Right ventricle myocardium inferior (tissue), 1 donor: ENCODE measurements around the gene C19orf47. TPM values are rescaled to one million over a fixed set of nuclear protein-coding genes. Genes with fewer than 3 reads are reported as not detected.

ENCODE experiments used
- ATAC-seq: fragments of 200-7000 bp; cut with Tn5 transposase; one replicate; pipeline ENCODE4 v1.9.1; 2020; ENCODE audit warnings: mild to moderate bottlenecking, moderate library complexity
- DNase-seq: peaks from one replicate; pipeline ENCODE4 v3.0.0; 2021; ENCODE audit errors: missing footprints
- intact Hi-C: fragments of 100-400 bp; cut with DNase I; formaldehyde crosslinking; loops from one replicate; pipeline ENCODE4 v1.11.0; 2022
- total RNA-seq: library from RNA; stranded (reverse); fragmentation: NEBNext Ultra II Directional; extraction: Animal tissue kit (Norgen Biotek cat#: 25700); gene quantifications from one replicate; pipeline ENCODE4 v1.2.1, GENCODE V29; 2021
- donor health status: DM: no; HTN: yes; CAD: no; lungs with severe emphysema.

C19orf47 gene
- total RNA-seq, 1 donor from 2014 or later = 222 TPM

GRCh38 chr19:40326201-40326600 lies 22.0 kb downstream of the C19orf47 start:
- ATAC-seq (no peak), DNase-seq (no peak)
- intact Hi-C loops = no loop called here

DNA sequence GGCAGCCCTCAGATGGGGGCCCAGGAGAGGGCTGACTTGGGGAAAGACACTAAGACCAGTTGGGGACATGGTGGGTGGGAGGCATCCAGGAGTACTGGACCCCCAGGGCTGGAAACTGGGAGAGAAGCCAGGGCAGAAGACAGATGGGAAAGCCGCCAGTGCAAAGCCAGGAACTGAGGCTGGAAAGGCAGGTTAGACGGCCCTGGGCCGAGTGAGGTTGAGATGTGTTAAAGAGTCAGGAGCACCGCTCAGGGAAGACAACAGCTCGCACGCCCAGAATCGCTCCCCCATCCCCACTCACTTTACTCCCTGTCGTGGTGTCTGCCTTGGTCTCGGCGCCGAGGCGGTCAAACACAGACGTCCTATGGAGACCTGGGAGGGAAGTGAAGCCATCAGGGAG lies 24.5 kb downstream of the C19orf47 start:
- ATAC-seq = no peak
- intact Hi-C loops = no loop called here

DNA sequence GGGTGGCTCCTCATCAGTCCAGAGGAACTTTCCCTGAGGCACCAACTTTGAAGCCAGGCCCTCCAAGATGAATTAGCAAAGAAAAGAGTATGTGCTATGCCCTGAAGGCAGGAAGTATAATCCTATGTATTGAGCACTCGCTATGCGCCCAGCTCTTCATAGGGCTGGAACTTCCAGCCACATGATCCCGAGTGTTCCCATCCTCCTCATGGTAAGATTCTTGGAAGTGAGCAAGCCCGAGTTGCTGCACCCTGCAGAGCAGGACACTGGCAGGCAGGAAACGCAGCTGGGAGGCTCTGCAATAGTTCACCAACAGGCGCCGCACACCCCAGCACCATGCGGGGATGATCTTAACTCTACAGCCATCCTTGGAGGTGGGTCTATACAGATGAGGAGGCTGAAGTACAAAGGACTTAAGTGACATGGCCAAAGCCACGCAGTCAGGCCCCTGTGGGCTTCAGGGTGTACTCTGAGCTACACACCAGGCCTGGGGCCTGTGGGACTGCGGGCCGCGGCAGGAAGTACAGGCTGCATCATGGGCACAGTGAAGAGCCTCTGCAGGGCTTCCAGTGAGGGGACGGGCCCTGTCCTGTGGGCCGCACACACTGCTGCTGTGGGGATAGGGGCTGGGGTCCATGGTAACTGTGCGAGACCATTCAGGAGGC lies 25.1 kb downstream of the C19orf47 start:
- intact Hi-C loops = no loop called here
- ATAC-seq (no peak), DNase-seq (no peak)

More for the DNA sequence above, 24.5 kb downstream of the C19orf47 start:
- DNase-seq = no peak

DNA sequence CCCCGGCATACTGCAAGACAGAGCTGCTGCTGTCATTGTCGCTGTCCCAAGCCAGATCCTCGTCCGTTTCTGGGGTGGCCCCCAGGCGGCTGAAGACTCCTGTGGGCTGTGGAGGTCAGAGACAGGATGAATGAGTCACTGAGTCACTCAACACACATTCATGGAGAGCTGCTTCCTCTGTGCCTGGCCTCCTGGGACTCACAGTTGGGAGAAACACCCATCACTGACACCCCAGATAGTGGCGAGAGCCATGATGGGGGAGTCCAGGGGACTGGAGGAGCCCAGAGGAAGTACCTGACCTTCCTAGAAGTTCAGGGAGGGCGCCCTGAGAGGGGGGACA lies 26.0 kb downstream of the C19orf47 start:
- no peak for ATAC-seq
- no peak for DNase-seq
- intact Hi-C loops = no loop called here

GRCh38 chr19:40321566-40322270 lies 26.5 kb downstream of the C19orf47 start:
- ATAC-seq (no peak), DNase-seq (no peak)
- intact Hi-C loops = no loop called here

DNA sequence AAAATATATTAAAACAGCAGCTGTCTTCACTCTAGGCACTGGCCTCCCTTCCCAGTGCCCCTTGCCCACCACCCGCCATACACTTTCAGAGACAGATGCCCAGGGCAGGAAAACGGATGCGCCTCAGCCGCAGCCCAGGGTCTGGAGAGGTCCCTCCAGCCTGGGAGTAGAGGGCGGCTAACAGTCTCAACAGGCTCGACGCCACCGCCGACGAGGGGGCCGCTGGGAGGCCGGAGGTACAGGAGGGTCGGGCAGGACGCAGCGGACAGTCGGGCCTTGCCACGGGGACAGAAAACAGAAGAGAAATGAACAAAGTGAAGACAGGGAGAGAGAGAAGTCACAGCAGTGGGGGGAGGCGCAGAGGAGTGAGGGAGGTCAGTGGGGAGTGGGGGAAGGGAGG lies 27.1 kb downstream of the C19orf47 start:
- intact Hi-C loops = no loop called here
- ATAC-seq (no peak), DNase-seq (no peak)

DNA sequence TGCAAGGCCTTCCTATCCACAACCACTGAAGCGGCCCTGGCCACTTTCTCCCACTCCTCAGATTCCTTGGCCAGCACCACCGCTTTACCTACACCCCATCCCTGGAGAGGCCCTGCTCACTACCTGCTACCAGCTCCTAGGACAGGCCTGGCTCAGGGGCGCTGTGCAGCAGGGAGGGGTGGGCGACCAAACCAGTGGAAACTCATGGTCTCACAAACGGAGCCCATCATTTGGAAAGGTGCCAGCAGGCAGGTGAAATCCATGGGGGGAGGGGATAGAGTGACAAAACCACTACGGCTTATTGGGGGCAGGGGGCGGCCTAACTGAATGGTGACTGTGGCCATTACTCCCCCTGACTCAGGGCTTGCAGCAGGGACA lies 27.6 kb downstream of the C19orf47 start:
- no peak for DNase-seq
- intact Hi-C loops = no loop called here
- ATAC-seq = no peak

GRCh38 chr19:40317338-40317737 lies 30.9 kb downstream of the C19orf47 start:
- intact Hi-C loops = no loop called here
- no peak for ATAC-seq
- no peak for DNase-seq

DNA sequence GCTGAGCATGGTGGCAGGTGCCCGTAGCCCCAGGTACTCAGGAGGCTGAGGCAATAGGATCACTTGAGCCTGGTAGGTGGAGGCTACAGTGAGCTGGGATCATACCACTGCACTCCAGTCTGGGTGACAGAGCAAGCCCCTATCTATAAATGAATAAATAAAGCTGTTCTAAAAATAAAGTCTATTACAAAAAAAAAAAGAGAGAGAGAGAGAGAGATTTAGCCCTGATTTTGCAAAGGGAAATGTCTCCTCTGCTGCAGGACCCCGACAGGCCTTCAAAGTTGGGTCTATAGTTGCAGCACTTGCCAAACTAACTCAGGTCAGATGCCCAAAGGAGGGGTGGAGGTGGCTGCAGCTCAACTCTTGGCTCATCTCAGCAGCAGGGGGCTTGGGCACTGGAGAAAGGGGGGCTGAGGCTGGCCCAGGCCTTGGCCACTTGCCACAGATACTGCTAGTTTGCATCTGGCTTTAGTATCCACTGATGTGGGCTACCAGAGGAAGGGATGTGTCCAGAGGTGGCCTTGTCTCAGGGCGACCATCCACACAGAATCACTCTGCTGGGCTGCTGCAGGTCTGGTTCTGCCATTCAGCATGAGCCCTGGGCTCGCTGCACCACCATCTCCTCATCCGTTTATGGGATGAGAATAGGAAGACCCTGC lies 32.3 kb downstream of the C19orf47 start:
- no peak for DNase-seq
- intact Hi-C loops = no loop called here
- ATAC-seq = no peak

GRCh38 chr19:40314656-40315055 lies 33.5 kb downstream of the C19orf47 start:
- ATAC-seq (no peak), DNase-seq (no peak)
- intact Hi-C loops = no loop called here

GRCh38 chr19:40313229-40313983 lies 34.8 kb downstream of the C19orf47 start:
- no peak for ATAC-seq

GRCh38 chr19:40312533-40312932 lies 35.7 kb downstream of the C19orf47 start:
- ATAC-seq (no peak), DNase-seq (no peak)
- intact Hi-C loops = no loop called here

More at GRCh38 chr19:40313229-40313983, 34.8 kb downstream of the C19orf47 start:
- intact Hi-C loops = no loop called here
- DNase-seq = no peak

DNA sequence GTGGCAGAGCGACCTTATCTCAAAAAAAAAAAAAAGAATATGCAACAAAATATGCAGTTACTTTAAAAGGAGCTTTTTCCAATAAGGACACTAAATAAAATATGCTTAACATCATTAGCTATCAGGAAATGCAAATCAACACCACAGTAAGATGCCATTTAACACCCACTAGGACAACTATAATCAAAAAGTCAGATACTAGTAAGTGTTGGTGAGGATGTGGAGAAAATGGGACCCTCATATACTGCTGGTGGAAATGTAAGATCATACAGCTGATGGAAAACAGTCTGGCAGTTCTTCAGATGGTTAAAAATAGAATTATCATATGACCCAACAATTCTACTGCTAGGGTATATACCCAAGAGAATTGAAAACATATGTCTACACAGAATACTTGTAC lies 38.5 kb downstream of the C19orf47 start:
- intact Hi-C loops = loop anchor here (10.0 kb wide), 1 partner anchor 325 kb away; no protein-coding TSS in a partner anchor
- no peak for DNase-seq
- ATAC-seq = no peak

DNA sequence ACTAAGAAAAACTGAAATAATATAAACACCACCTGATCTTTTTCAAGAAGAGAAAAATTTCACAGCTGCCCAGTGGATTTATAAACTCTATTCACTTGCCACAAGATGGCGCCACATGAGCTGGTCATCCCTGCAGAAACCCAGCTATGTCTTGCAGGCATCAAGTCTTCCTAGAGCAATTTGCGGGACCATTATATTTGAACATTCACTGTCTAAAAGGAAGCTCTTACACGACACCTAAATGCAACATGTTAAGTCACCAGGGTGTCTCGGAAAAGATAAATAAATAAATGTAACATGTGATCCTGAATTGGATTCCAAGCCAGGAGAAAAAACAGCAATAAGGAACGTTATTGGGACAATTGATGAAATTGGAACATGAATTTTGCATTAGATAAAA lies 42.8 kb downstream of the C19orf47 start:
- intact Hi-C loops = loop anchor here (2.0 to 10.0 kb wide), 3 partner anchors 215 to 329 kb away; no protein-coding TSS in a partner anchor
- no peak for DNase-seq
- ATAC-seq = no peak

DNA sequence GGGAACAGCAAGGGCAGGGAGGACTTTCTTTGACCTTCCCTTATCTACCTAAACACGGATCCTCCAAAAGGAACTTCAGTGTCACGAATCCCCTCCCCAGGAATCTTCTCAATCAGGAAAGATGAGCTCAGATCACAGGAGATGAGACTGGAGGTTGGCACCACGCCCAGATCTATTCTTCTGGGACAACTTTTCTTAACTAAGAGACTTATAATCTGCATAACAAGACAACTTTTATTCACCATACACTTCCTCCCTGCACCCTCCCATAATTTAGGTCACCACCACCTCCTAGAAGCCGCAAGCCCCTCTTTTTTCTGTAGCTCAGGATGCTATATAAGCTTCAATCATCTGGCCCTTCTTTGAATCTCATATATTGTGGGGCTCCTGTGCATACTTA lies 43.9 kb downstream of the C19orf47 start:
- intact Hi-C loops = loop anchor here (2.0 to 10.0 kb wide), 3 partner anchors 216 to 330 kb away; no protein-coding TSS in a partner anchor
- ATAC-seq (no peak), DNase-seq (no peak)

DNA sequence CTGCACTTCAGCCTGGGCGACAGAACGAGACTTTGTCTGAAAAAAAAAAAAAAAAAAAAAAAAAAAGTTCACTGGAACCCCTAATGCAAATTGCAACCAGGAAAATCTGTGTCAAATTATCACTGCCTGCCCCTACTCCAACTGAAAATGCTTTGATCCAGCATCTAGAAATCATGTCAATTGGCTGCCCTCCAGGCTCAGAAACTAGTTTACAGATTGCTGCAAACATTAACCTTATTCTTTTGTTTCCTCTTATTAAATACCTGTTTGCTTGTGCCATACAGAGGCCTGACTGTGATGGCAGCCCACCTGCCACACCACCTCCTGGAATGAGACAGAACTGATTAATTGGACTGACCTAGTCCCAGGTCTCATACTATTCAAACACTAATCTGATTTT lies 44.4 kb downstream of the C19orf47 start:
- DNase-seq (no peak), ATAC-seq (no peak)
- intact Hi-C loops = loop anchor here (2.0 to 10.0 kb wide), 3 partner anchors 217 to 331 kb away; no protein-coding TSS in a partner anchor

DNA sequence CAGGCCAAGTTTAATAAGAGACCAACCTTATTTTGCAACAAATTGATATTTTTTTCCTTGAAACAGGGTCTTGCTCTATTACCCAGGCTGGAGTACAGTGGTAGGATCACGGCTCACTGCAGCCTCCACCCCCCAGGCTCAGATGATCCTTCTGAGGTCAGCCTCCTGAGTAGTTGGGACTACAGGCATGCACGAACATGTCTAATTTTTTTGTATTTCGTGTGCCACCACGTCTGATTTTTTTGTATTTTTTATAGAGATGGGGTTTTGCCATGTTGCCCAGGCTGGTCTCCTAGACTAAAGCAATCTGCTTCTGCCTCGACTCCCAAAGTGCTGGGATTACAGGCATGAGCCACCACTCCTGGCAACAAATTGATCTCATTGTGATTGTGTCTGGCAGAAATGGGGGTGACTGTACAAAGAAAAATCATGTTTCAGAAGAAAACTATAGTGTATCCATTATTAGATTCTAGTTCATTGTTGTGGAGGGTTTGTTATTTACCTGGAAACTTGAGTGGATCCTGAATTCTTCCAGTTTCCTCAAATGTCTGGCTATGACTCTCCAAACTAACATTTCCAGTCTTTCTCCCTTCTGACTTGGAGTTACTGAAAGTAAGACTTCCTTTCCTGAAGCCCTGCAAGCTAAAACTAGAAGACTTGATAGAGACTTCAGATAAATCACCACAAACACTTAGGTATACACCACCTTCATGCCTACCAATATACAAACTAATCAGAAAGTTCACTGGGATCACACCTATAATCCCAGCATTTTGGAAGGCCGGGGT lies 45.8 kb downstream of the C19orf47 start:
- no peak for DNase-seq
- ATAC-seq = no peak
- intact Hi-C loops = loop anchor here (10.0 kb wide), 1 partner anchor 332 kb away; no protein-coding TSS in a partner anchor

DNA sequence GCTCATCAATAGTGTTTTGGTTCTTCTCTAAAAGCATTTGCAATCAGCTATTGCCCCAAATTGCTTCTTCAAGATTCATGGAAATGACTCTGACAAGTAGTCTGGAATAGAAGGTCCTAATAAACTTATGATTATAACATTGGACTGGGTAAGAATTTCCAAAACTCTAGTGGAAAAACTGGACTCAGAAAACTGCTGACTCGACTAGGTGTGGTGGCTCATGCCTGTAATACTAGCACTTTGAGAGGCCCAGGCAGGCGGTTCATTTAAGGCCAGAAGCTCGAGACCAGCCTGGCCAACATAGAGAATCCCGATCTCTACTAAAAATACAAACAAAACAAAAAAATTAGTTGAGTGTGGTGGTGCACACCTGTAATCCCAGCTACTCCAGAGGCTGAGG lies 47.5 kb downstream of the C19orf47 start:
- ATAC-seq (no peak), DNase-seq (no peak)
- intact Hi-C loops = loop anchor here (10.0 kb wide), 1 partner anchor 334 kb away; no protein-coding TSS in a partner anchor
